Breast epithelium (tissue), 4 donors: Measurements from ENCODE around the gene CRYBB2. TPM values are rescaled to one million over a fixed set of nuclear protein-coding genes. Genes with fewer than 3 reads are reported as not detected.
"Not testable (repeated sequence)": the region's sequence is repeated elsewhere in the genome, so short reads cannot be mapped to it uniquely, and the experiment has no call there.

Experiments
- DNase-seq, 2 donors: peaks; one replicate each; pipeline ENCODE4 v3.0.0-alpha.2; 2019; ENCODE audit warnings: low spot score in 2 of 2
- H3K27ac ChIP-seq, 2 donors: fragments of 200-600 bp; sonication (generic) in 1 of 2; one replicate each; pipeline ENCODE4 v1.5.1; 2016 to 2019; ENCODE audit warnings: mild to moderate bottlenecking in 1 of 2
- H3K27me3 ChIP-seq, 2 donors: fragments of 200-600 bp; sonication (generic) in 1 of 2; one replicate each; pipeline versions ENCODE4 v1.5.1 to v1.6.0; 2017 to 2019; ENCODE audit warnings: control low read depth in 1 of 2, mild to moderate bottlenecking in 1 of 2
- H3K36me3 ChIP-seq: fragments of 200-600 bp; one replicate; pipeline ENCODE4 v1.5.1; 2019
- H3K4me1 ChIP-seq, 2 donors: fragments of 200-600 bp; sonication (generic); one replicate each; pipeline ENCODE4 v1.5.1; 2016 to 2019; ENCODE audit warnings: control low read depth in 1 of 2
- H3K4me3 ChIP-seq, 3 donors: fragments of 200-600 bp; sonication (generic); 1 replicate in 2 of 3; 2 replicates in 1 of 3; pipeline ENCODE4 v1.5.1; 2016 to 2019; ENCODE audit warnings: mild to moderate bottlenecking in 3 of 3, moderate library complexity in 2 of 3
- H3K9me3 ChIP-seq, 2 donors: fragments of 200-600 bp; sonication (generic) in 1 of 2; one replicate each; pipeline ENCODE4 v1.5.1; 2016 to 2019; ENCODE audit warnings: control low read depth in 1 of 2
- POLR2A ChIP-seq: fragments of 450-650 bp; IDR thresholded peaks from one replicate; pipeline ENCODE4 v1.6.1; 2016; ENCODE audit warnings: antibody characterized with exemption, mild to moderate bottlenecking, moderate library complexity
- POLR2AphosphoS5 ChIP-seq, 3 donors: sonication (generic); formaldehyde crosslinking; IDR thresholded peaks; one replicate each; pipeline ENCODE4 v1.6.1; 2017; ENCODE audit warnings: antibody characterized with exemption in 3 of 3
- intact Hi-C: fragments of 100-400 bp; cut with DNase I; formaldehyde crosslinking; loops from one replicate; pipeline ENCODE4 v1.15.1; 2023; ENCODE audit warnings: low total_unique reads
- total RNA-seq, 3 donors: library from RNA; depleted of rRNA; stranded (reverse); fragments of >200 nt; gene quantifications; one replicate each; pipeline ENCODE4 v1.1.0, GENCODE V29; 2016
- TF ChIP-seq, protein P1 (sequence below), 3 donors: fragments of 450-650 bp; IDR thresholded peaks; one replicate each; pipeline ENCODE4 v1.5.1; 2016 to 2017; ENCODE audit warnings: antibody characterized with exemption in 3 of 3, mild to moderate bottlenecking in 3 of 3, moderate library complexity in 3 of 3

CRYBB2 gene
- total RNA-seq, 3 donors from 2014 or later = 0.66 TPM; not detected in 2

GRCh38 chr22:25221790-25222189, 2.4 kb downstream of the CRYBB2 start:
- DNase-seq = no peak
- H3K36me3 ChIP-seq = no peaks in the 10 kb centered on the region
- H3K4me3 ChIP-seq = no peak overlapping the region
- H3K9me3 ChIP-seq = no peaks in the 10 kb centered on the region
- H3K27ac ChIP-seq = no peak overlapping the region
- intact Hi-C loops = no loop called here
- no peaks in the 10 kb centered on the region for H3K27me3 ChIP-seq
- H3K4me1 ChIP-seq = no peaks in the 10 kb centered on the region
- no peak for TF ChIP-seq POLR2AphosphoS5 (IDR thresholded peaks at IDR 0.05)
- no peak for TF ChIP-seq POLR2A
- TF ChIP-seq, protein P1, sequence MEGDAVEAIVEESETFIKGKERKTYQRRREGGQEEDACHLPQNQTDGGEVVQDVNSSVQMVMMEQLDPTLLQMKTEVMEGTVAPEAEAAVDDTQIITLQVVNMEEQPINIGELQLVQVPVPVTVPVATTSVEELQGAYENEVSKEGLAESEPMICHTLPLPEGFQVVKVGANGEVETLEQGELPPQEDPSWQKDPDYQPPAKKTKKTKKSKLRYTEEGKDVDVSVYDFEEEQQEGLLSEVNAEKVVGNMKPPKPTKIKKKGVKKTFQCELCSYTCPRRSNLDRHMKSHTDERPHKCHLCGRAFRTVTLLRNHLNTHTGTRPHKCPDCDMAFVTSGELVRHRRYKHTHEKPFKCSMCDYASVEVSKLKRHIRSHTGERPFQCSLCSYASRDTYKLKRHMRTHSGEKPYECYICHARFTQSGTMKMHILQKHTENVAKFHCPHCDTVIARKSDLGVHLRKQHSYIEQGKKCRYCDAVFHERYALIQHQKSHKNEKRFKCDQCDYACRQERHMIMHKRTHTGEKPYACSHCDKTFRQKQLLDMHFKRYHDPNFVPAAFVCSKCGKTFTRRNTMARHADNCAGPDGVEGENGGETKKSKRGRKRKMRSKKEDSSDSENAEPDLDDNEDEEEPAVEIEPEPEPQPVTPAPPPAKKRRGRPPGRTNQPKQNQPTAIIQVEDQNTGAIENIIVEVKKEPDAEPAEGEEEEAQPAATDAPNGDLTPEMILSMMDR (IDR thresholded peaks at IDR 0.05) = no peak

DNA sequence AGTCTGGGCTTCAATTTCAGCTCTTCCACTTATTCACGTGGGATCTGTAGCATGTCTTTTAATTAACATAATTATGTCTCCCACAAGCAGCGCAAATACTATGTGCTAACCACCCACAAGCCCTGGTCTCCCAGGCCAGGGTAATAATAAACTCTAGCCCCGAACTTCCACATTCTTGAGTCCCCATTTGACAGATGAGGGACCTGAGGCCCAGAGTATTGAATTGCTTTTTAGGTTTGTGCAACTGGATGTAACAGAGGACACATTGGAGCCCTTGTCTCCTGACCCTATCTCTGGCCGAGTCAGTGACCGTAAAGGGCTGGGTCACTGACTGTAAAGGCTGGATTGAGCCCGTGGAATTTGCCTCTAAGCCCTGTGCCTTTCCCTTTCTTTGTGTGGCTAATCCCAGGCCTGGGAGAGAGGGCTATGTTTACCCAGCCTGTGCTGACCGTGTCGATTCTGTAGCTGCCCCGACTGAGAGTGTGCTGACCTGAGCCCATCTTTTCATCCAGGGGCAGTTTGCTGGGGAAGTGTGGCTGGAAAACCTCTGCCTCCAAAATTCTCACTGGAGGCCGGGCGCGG, 3.9 kb downstream of the CRYBB2 start:
- H3K4me3 ChIP-seq = no peak overlapping the region
- no peak overlapping the region for H3K27ac ChIP-seq
- no peaks in the 10 kb centered on the region for H3K4me1 ChIP-seq
- no peak for TF ChIP-seq POLR2AphosphoS5 (IDR thresholded peaks at IDR 0.05)
- no peak for TF ChIP-seq POLR2A
- TF ChIP-seq, protein P1 (IDR thresholded peaks at IDR 0.05) = no peak
- DNase-seq = no peak
- intact Hi-C loops = no loop called here
- no peaks in the 10 kb centered on the region for H3K9me3 ChIP-seq
- no peaks in the 10 kb centered on the region for H3K36me3 ChIP-seq
- no peaks in the 10 kb centered on the region for H3K27me3 ChIP-seq

- no peaks in the 10 kb centered on the region for H3K4me1 ChIP-seq
- no peak for DNase-seq
- no peaks in the 10 kb centered on the region for H3K9me3 ChIP-seq
- intact Hi-C loops = no loop called here
- no peak overlapping the region for H3K4me3 ChIP-seq
- H3K36me3 ChIP-seq = no peaks in the 10 kb centered on the region
- no peaks in the 10 kb centered on the region for H3K27me3 ChIP-seq
- H3K27ac ChIP-seq = no peak overlapping the region
- TF ChIP-seq POLR2AphosphoS5 (IDR thresholded peaks at IDR 0.05) = no peak
- TF ChIP-seq, protein P1 (IDR thresholded peaks at IDR 0.05) = no peak
- TF ChIP-seq POLR2A = no peak
These were observed 9.4 kb downstream of the CRYBB2 start for GRCh38 chr22:25228822-25229221.

DNA sequence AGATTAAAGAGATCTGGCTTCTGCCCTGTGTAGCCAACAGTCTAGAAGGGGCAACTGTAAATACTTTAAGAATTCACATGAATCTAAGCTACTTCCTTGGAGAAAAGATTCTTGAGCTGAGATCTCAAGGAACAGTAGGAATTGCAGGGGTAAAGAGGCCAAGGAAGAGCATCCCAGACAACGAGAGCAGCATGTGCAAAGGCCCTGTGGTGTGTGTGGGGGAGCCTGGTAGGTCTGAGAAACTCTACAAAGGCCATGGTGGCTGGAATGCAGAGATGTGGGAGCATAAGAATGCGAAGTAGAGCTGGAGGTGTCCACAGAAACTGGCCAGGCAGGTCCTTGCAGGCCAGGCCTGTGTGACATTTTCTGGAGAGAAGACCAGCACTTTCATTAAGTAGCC, 11.3 kb downstream of the CRYBB2 start:
- DNase-seq, intact Hi-C loops, H3K4me3 ChIP-seq, H3K27ac ChIP-seq, H3K27me3 ChIP-seq, H3K36me3 ChIP-seq, H3K4me1 ChIP-seq, H3K9me3 ChIP-seq: not testable (repeated sequence)

- H3K4me3 ChIP-seq = no peak overlapping the region
- H3K27me3 ChIP-seq = peaks cover 0 to 7% of the 10 kb centered on the region in 2 donors
- no peaks in the 10 kb centered on the region for H3K9me3 ChIP-seq
- intact Hi-C loops = no loop called here
- H3K4me1 ChIP-seq = no peaks in the 10 kb centered on the region
- H3K36me3 ChIP-seq = no peaks in the 10 kb centered on the region
- no peak for DNase-seq
- no peak overlapping the region for H3K27ac ChIP-seq
- TF ChIP-seq POLR2A = no peak
- TF ChIP-seq, protein P1 (IDR thresholded peaks at IDR 0.05) = no peak
- TF ChIP-seq POLR2AphosphoS5 (IDR thresholded peaks at IDR 0.05) = no peak
These were observed 12.9 kb downstream of the CRYBB2 start for GRCh38 chr22:25232301-25232700.

- H3K4me3 ChIP-seq, H3K36me3 ChIP-seq, H3K27ac ChIP-seq, H3K9me3 ChIP-seq, H3K27me3 ChIP-seq, H3K4me1 ChIP-seq, intact Hi-C loops, DNase-seq: not testable (repeated sequence)
These were observed 14.3 kb downstream of the CRYBB2 start for GRCh38 chr22:25233706-25234105.
